GM12878 (cell line): ENCODE measurements around the gene MYD88. TPM values are rescaled to one million over a fixed set of nuclear protein-coding genes. Genes with fewer than 3 reads are reported as not detected.

Source experiments
- ATAC-seq: fragments of 200-7000 bp; cut with Tn5 transposase; 3 replicates; pipeline ENCODE4 v1.9.1; 2020; ENCODE audit warnings: mild to moderate bottlenecking, moderate library complexity
- BruUV-seq: library from RNA; stranded (reverse); fragments of 400-500 nt; replicated peaks from 2 replicates; lab custom pipeline; 2021; lab: Mats Ljungman, UMichigan
- CTCF ChIA-PET: fragments of 300-600 bp; sonication (Branson Sonifier 250); formaldehyde crosslinking; extraction: SDS; loops from one replicate; lab custom pipeline; 2021; ENCODE audit warnings: inconsistent platforms; lab: Yijun Ruan, JAX
- POLR2A ChIA-PET: fragments of 350-600 bp; formaldehyde crosslinking; extraction: SDS; loops from one replicate; lab custom pipeline; 2021; ENCODE audit warnings: inconsistent platforms; lab: Charles Lee
- RAD21 ChIA-PET: fragments of 300-600 bp; sonication (Branson Sonifier 250); formaldehyde crosslinking; loops from one replicate; lab custom pipeline; 2023; ENCODE audit warnings: antibody characterized with exemption; ENCODE audit not compliant: unreplicated experiment; lab: Charles Lee
- SMC1A ChIA-PET: fragments of 300-600 bp; sonication (Branson Sonifier 250); formaldehyde crosslinking; loops from one replicate; lab custom pipeline; 2023; ENCODE audit not compliant: unreplicated experiment, uncharacterized antibody; lab: Charles Lee
- DNase-seq: peaks from one replicate; pipeline ENCODE4 v3.0.0-alpha.2; 2011; ENCODE audit warnings: low read depth, low spot score
- FAIRE-seq: peaks from 3 replicates; lab custom pipeline; 2011; peaks lifted over from hg19 to GRCh38; lab: Jason Lieb, UNC
- H2AFZ ChIP-seq: 2 replicates; pipeline ENCODE4 v1.6.0; 2011; ENCODE audit warnings: low read depth, low read length, control low read depth; ENCODE audit not compliant: control insufficient read depth
- H3K27ac ChIP-seq: 2 replicates; pipeline ENCODE4 v1.5.1; 2011; ENCODE audit warnings: control low read depth; ENCODE audit not compliant: control insufficient read depth, insufficient read depth
- H3K27me3 ChIP-seq, 2 experiments: replicated peaks in 1 of 2; 2 replicates each; pipeline versions ENCODE4 v1.6.0 to v1.6.1; 2011; ENCODE audit warnings: low read length in 1 of 2; ENCODE audit not compliant: control insufficient read depth in 2 of 2, insufficient read depth in 2 of 2
- H3K36me3 ChIP-seq, 2 experiments: 2 replicates each; pipeline ENCODE4 v1.5.1; 2011; ENCODE audit warnings: low read length in 1 of 2; ENCODE audit not compliant: control insufficient read depth in 2 of 2, insufficient read depth in 2 of 2
- H3K4me1 ChIP-seq: 2 replicates; pipeline ENCODE4 v1.6.1; 2011; ENCODE audit warnings: mild to moderate bottlenecking, low read length, moderate library complexity, mixed read lengths; ENCODE audit not compliant: control insufficient read depth, insufficient read depth
- H3K4me2 ChIP-seq: 2 replicates; pipeline ENCODE4 v1.6.0; 2011; ENCODE audit warnings: control low read depth; ENCODE audit not compliant: control insufficient read depth, insufficient read depth
- H3K4me3 ChIP-seq: fragments of 200-600 bp; sonication (generic); 2 replicates; pipeline ENCODE4 v1.5.1; 2016
- H3K79me2 ChIP-seq: 2 replicates; pipeline ENCODE4 v1.6.0; 2011; ENCODE audit warnings: low read length; ENCODE audit not compliant: control insufficient read depth, insufficient read depth
- H3K9ac ChIP-seq: 2 replicates; pipeline ENCODE4 v1.8.0; 2011; ENCODE audit warnings: low read length, control low read depth, mixed read lengths; ENCODE audit not compliant: control insufficient read depth, insufficient read depth
- H3K9me3 ChIP-seq: replicated peaks from 3 replicates; pipeline ENCODE4 v1.5.1; 2011; ENCODE audit warnings: mild to moderate bottlenecking, low read length; ENCODE audit not compliant: control insufficient read depth, insufficient read depth
- H4K20me1 ChIP-seq: 2 replicates; pipeline ENCODE4 v1.6.0; 2011; ENCODE audit not compliant: control insufficient read depth, insufficient read depth
- BHLHE40 ChIP-seq, 2 experiments: fragments of 450-650 bp in 1 of 2; IDR thresholded peaks; 2 replicates each; pipeline ENCODE4 v1.6.1; 2011 to 2017; ENCODE audit warnings: low read depth in 2 of 2, borderline replicate concordance in 1 of 2, improper control_type of control experiment in 1 of 2, low read length in 1 of 2, mild to moderate bottlenecking in 1 of 2
- DPF2 ChIP-seq: fragments of 450-650 bp; IDR thresholded peaks from 2 replicates; pipeline ENCODE4 v1.6.1; 2017; ENCODE audit warnings: mild to moderate bottlenecking
- IKZF1 ChIP-seq: fragments of 450-650 bp; conservative IDR thresholded peaks from 2 replicates; pipeline ENCODE4 v1.6.1; 2017; ENCODE audit warnings: antibody characterized with exemption, mild to moderate bottlenecking
- IKZF2 ChIP-seq, 2 experiments: fragments of 450-650 bp; IDR thresholded peaks; 2 replicates each; pipeline ENCODE4 v1.6.1; 2017; ENCODE audit warnings: mild to moderate bottlenecking in 2 of 2, moderate library complexity in 2 of 2
- KAT2A ChIP-seq: conservative IDR thresholded peaks from 2 replicates; pipeline ENCODE4 v1.6.1; 2011; ENCODE audit warnings: low read depth, low read length; ENCODE audit not compliant: control insufficient read depth
- MTA2 ChIP-seq: fragments of 450-650 bp; IDR thresholded peaks from 2 replicates; pipeline ENCODE4 v1.6.1; 2016; ENCODE audit warnings: low read depth, mild to moderate bottlenecking, moderate library complexity
- MXI1 ChIP-seq: fragments of 150-350 bp; IDR thresholded peaks from 2 replicates; pipeline ENCODE4 v1.6.1; 2011; ENCODE audit warnings: low read depth, mild to moderate bottlenecking, inconsistent platforms, low read length, improper control_type of control experiment
- NFXL1 ChIP-seq: fragments of 450-650 bp; IDR thresholded peaks from 2 replicates; pipeline ENCODE4 v1.6.1; 2017; ENCODE audit warnings: antibody characterized with exemption, mild to moderate bottlenecking, borderline replicate concordance
- NR2C1 ChIP-seq: fragments of 450-650 bp; IDR thresholded peaks from 2 replicates; pipeline ENCODE4 v1.6.1; 2017; ENCODE audit warnings: antibody characterized with exemption, mild to moderate bottlenecking, moderate library complexity
- SUPT20H ChIP-seq: IDR thresholded peaks from 2 replicates; pipeline ENCODE4 v1.6.1; 2011; ENCODE audit warnings: low read depth, mild to moderate bottlenecking, low read length, moderate library complexity, borderline replicate concordance; ENCODE audit not compliant: control insufficient read depth
- WGBS: methylation state at CpG from one replicate; pipeline ENCODE4 v1.1.6; 2016; ENCODE audit warnings: low lambda C conversion rate; ENCODE audit not compliant: insufficient replicate concordance, insufficient coverage; ENCODE audit errors: missing lambda C conversion rate; 5-methylcytosine and 5-hydroxymethylcytosine counted together
- in situ Hi-C: fragments of 300-500 bp; cut with MboI; formaldehyde crosslinking; loops from 9 replicates; pipeline ENCODE4 v1.14.3; 2018; ENCODE audit warnings: mixed read lengths
- intact Hi-C: fragments of 100-400 bp; cut with micrococcal nuclease; formaldehyde crosslinking; loops from one replicate; pipeline ENCODE4 v1.14.2; 2022; ENCODE audit not compliant: unreplicated experiment
- polyA plus RNA-seq, 11 experiments: library from polyadenylated mRNA; depleted of rRNA in 4 of 11; unstranded in 6 of 11; stranded (reverse) in 5 of 11; fragments of >200 nt; fragmentation: Nextera tagmentation in 4 of 11; fragmentation: Illumina TruSeq in 1 of 11; extraction: Ambion mirVana in 4 of 11; extraction: Trizol in 1 of 11; gene quantifications; 1 replicate in 1 of 11; 2 replicates in 10 of 11; pipeline versions ENCODE4 v1.2.1 to v1.2.3, GENCODE V29; 2011 to 2016; ENCODE audit warnings: inconsistent platforms in 2 of 11, missing spikeins in 2 of 11, low read depth in 1 of 11
- total RNA-seq, 4 experiments: library from RNA; depleted of rRNA in 3 of 4; stranded (reverse); fragments of >200 nt in 3 of 4; fragmentation: Illumina TruSeq in 1 of 4; extraction: Trizol in 1 of 4; gene quantifications; 2 replicates each; pipeline versions ENCODE4 v1.2.1 to v1.2.3, GENCODE V29; 2013 to 2021
- TF ChIP-seq, protein P1 (sequence below): IDR thresholded peaks from 2 replicates; pipeline ENCODE4 v1.6.1; 2011; ENCODE audit warnings: borderline replicate concordance, low read depth, mild to moderate bottlenecking, moderate library complexity, mixed read lengths, low read length; ENCODE audit not compliant: insufficient read depth; ENCODE audit errors: extremely low read length
- TF ChIP-seq, protein P2 (sequence below): IDR thresholded peaks from 2 replicates; pipeline ENCODE4 v1.6.1; 2012; ENCODE audit warnings: low read length, inconsistent platforms
- TF ChIP-seq, protein P3 (sequence below): fragments of 450-650 bp; IDR thresholded peaks from 2 replicates; pipeline ENCODE4 v1.6.1; 2017; ENCODE audit warnings: mild to moderate bottlenecking, moderate library complexity
- TF ChIP-seq, protein P4 (sequence below): fragments of 450-650 bp; IDR thresholded peaks from 2 replicates; pipeline ENCODE4 v1.6.1; 2017; ENCODE audit warnings: mild to moderate bottlenecking

The MYD88 gene
- total and polyA plus RNA-seq, 10 of the 15 experiments (the other 5 are each of a cell fraction or from before 2014, with no cell fraction given): 5.5 to 84.8 (median 67.5) TPM

DNA sequence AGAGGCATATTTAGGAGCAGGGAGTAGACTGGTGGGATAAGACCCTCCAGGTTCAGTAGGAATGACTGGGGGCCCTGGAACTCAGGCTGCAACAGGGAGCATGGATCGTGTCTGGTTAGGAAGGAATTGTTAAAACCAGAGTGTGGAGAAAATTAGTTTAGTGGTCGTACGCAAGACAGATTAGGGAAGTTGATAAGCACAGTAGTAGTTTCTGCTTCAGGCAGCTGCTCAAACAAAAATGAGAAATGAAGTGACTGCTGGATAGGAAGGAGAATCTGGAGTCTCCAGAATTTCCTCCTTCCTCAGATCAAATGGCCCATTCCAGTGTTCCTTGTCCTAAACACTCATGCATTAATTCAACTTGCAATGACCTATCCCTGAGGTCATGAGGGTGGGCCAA is 11.2 kb downstream of the MYD88 start:
- ChIA-PET CTCF (interaction anchor here (1.2 kb wide), 1 partner anchor 8 kb away, joined by 5 read pairs; no protein-coding TSS in a partner anchor), SMC1A (interaction anchor here (9.6 to 10.2 kb wide), 2 partner anchors 10 to 15 kb away, joined by 64 to 89 read pairs; partner anchors contain the start of genes ACAA1, MYD88 and OXSR1), POLR2A (interaction anchor here (2.2 kb wide), 1 partner anchor 9 kb away, joined by 10 read pairs; no protein-coding TSS in a partner anchor), RAD21 (no interaction called here)
- no peaks in the 10 kb centered on the region for H3K27me3 ChIP-seq
- no peak overlapping the region for H3K4me3 ChIP-seq
- no peaks in the 10 kb centered on the region for H4K20me1 ChIP-seq
- H3K79me2 ChIP-seq: no peaks in the 10 kb centered on the region
- peak; percentile 50 to 59; a peak in 2 of 4 replicates for TF ChIP-seq IKZF2 (IDR thresholded peaks at IDR 0.05)
- TF ChIP-seq NFXL1: no peak
- no peak for TF ChIP-seq MXI1
- TF ChIP-seq, protein P1, sequence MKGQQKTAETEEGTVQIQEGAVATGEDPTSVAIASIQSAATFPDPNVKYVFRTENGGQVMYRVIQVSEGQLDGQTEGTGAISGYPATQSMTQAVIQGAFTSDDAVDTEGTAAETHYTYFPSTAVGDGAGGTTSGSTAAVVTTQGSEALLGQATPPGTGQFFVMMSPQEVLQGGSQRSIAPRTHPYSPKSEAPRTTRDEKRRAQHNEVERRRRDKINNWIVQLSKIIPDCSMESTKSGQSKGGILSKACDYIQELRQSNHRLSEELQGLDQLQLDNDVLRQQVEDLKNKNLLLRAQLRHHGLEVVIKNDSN: no peak
- 0 out of 2 replicates have a peak, but pooled peaks have one; percentile 19 for TF ChIP-seq MTA2
- TF ChIP-seq, protein P2, sequence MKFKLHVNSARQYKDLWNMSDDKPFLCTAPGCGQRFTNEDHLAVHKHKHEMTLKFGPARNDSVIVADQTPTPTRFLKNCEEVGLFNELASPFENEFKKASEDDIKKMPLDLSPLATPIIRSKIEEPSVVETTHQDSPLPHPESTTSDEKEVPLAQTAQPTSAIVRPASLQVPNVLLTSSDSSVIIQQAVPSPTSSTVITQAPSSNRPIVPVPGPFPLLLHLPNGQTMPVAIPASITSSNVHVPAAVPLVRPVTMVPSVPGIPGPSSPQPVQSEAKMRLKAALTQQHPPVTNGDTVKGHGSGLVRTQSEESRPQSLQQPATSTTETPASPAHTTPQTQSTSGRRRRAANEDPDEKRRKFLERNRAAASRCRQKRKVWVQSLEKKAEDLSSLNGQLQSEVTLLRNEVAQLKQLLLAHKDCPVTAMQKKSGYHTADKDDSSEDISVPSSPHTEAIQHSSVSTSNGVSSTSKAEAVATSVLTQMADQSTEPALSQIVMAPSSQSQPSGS: no peak
- no peak for TF ChIP-seq BHLHE40 (IDR thresholded peaks at IDR 0.05; ENCODE audit: borderline replicate concordance in 1 of 2, low read depth in 2 of 2, low read length in 1 of 2)
- TF ChIP-seq, protein P3, sequence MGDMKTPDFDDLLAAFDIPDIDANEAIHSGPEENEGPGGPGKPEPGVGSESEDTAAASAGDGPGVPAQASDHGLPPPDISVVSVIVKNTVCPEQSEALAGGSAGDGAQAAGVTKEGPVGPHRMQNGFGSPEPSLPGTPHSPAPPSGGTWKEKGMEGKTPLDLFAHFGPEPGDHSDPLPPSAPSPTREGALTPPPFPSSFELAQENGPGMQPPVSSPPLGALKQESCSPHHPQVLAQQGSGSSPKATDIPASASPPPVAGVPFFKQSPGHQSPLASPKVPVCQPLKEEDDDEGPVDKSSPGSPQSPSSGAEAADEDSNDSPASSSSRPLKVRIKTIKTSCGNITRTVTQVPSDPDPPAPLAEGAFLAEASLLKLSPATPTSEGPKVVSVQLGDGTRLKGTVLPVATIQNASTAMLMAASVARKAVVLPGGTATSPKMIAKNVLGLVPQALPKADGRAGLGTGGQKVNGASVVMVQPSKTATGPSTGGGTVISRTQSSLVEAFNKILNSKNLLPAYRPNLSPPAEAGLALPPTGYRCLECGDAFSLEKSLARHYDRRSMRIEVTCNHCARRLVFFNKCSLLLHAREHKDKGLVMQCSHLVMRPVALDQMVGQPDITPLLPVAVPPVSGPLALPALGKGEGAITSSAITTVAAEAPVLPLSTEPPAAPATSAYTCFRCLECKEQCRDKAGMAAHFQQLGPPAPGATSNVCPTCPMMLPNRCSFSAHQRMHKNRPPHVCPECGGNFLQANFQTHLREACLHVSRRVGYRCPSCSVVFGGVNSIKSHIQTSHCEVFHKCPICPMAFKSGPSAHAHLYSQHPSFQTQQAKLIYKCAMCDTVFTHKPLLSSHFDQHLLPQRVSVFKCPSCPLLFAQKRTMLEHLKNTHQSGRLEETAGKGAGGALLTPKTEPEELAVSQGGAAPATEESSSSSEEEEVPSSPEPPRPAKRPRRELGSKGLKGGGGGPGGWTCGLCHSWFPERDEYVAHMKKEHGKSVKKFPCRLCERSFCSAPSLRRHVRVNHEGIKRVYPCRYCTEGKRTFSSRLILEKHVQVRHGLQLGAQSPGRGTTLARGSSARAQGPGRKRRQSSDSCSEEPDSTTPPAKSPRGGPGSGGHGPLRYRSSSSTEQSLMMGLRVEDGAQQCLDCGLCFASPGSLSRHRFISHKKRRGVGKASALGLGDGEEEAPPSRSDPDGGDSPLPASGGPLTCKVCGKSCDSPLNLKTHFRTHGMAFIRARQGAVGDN: no peak
- no peak for TF ChIP-seq SUPT20H
- TF ChIP-seq NR2C1: no peak
- TF ChIP-seq, protein P4, sequence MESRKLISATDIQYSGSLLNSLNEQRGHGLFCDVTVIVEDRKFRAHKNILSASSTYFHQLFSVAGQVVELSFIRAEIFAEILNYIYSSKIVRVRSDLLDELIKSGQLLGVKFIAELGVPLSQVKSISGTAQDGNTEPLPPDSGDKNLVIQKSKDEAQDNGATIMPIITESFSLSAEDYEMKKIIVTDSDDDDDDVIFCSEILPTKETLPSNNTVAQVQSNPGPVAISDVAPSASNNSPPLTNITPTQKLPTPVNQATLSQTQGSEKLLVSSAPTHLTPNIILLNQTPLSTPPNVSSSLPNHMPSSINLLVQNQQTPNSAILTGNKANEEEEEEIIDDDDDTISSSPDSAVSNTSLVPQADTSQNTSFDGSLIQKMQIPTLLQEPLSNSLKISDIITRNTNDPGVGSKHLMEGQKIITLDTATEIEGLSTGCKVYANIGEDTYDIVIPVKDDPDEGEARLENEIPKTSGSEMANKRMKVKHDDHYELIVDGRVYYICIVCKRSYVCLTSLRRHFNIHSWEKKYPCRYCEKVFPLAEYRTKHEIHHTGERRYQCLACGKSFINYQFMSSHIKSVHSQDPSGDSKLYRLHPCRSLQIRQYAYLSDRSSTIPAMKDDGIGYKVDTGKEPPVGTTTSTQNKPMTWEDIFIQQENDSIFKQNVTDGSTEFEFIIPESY: no peak
- 0 out of 2 replicates have a peak, but pooled peaks have one; percentile 15 for TF ChIP-seq DPF2
- peak; percentile 45; the same call in 1 of the 2 replicates for TF ChIP-seq IKZF1
- no peak for TF ChIP-seq KAT2A
- H3K4me1 ChIP-seq: peaks cover 7% of the 10 kb centered on the region; the same call in 1 of the 2 replicates
- H3K9me3 ChIP-seq: peaks cover 9% of the 10 kb centered on the region; the same call in 2 of the 3 replicates
- FAIRE-seq (no peak), ATAC-seq (no peak), DNase-seq (no peak)
- 69% methylated on average over 3 of the region's 3 CpGs for WGBS
- intact Hi-C loops: no loop called here
- H3K4me2 ChIP-seq: no peak overlapping the region
- no peak overlapping the region for H3K27ac ChIP-seq
- in situ Hi-C loops: no loop called here
- H2AFZ ChIP-seq: peak overlapping the region; percentile 33; the same call in 1 of the 2 replicates
- no peak overlapping the region for H3K9ac ChIP-seq
- H3K36me3 ChIP-seq: no peaks in the 10 kb centered on the region
- no TSS peak for BruUV-seq
